Stomach smooth muscle (tissue), 2 donors: ENCODE data around the gene PML.

Experiments
- H3K27ac ChIP-seq: one replicate; pipeline ENCODE4 v1.7.0; 2013; ENCODE audit warnings: mild to moderate bottlenecking, low read length, inconsistent platforms
- H3K27me3 ChIP-seq, 2 donors: one replicate each; pipeline ENCODE4 v1.7.0; 2013; ENCODE audit warnings: low read length in 2 of 2; ENCODE audit not compliant: insufficient read depth in 2 of 2, control insufficient read depth in 1 of 2
- H3K36me3 ChIP-seq, 2 donors: one replicate each; pipeline ENCODE4 v1.7.0; 2013; ENCODE audit warnings: low read length in 2 of 2; ENCODE audit not compliant: control insufficient read depth in 2 of 2, insufficient read depth in 2 of 2
- H3K4me1 ChIP-seq: one replicate; pipeline ENCODE4 v1.7.0; 2013; ENCODE audit warnings: low read length; ENCODE audit not compliant: control insufficient read depth, insufficient read depth
- H3K4me3 ChIP-seq, 2 donors: one replicate each; pipeline ENCODE4 v1.7.0; 2013; ENCODE audit warnings: low read length in 2 of 2
- H3K9ac ChIP-seq, 2 donors: one replicate each; pipeline ENCODE4 v1.7.0; 2013; ENCODE audit warnings: low read length in 2 of 2, mild to moderate bottlenecking in 1 of 2
- H3K9me3 ChIP-seq, 2 donors: one replicate each; pipeline ENCODE4 v1.7.0; 2013; ENCODE audit warnings: low read length in 2 of 2; ENCODE audit not compliant: control insufficient read depth in 2 of 2
- donor health status: healthy.
- donor health status: Pancreatic carcinoma.

The PML gene

DNA sequence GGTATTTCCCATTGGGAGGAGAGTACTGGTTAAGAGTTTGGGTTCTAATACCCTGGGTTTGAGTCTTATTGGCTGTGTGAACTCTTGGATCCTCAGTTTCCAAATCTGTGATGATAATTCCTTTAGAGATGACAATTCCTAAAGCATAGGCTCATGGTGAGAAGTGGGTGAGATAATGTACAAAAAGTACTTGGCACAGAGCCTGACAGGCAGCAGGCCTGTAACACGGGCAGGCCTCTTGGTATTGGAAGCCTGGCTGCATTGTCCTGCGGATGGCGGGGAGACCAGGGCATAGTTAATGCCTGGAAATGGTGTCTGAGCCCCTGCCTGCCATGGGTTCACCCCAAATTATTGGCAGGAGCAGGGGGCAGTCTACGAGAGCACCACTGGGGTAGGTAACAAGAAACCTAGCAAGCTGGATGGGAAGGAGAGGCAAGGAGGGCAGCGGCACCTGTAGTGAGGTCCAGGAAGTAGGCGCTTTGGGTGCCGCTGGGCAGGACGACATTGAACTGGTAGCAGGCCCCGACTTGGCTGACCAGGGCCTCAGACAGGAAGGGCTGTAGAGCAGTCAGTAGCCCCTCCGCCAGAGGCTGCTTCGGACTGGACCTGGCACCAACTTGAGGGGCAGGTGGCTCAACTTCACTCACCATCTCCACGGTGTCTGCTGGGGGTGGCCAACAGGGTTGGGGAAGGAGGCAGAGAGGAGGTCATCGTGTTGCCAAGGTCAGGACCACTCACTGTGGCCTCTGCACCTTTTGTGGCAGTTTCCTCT is 10.1 kb upstream of the PML start:
- Histone ChIP-seq H3K9me3 (no peaks in the 10 kb centered on the region), H3K4me3 (peak overlapping the region in 1 of 2 donors; percentile 15), H3K36me3 (peaks cover 7 to 15% of the 10 kb centered on the region in 2 donors), H3K27ac (peak overlapping the region; percentile 96), H3K4me1 (peaks cover 66% of the 10 kb centered on the region), H3K27me3 (no peaks in the 10 kb centered on the region), H3K9ac (peak overlapping the region; percentile 7 to 21)

DNA sequence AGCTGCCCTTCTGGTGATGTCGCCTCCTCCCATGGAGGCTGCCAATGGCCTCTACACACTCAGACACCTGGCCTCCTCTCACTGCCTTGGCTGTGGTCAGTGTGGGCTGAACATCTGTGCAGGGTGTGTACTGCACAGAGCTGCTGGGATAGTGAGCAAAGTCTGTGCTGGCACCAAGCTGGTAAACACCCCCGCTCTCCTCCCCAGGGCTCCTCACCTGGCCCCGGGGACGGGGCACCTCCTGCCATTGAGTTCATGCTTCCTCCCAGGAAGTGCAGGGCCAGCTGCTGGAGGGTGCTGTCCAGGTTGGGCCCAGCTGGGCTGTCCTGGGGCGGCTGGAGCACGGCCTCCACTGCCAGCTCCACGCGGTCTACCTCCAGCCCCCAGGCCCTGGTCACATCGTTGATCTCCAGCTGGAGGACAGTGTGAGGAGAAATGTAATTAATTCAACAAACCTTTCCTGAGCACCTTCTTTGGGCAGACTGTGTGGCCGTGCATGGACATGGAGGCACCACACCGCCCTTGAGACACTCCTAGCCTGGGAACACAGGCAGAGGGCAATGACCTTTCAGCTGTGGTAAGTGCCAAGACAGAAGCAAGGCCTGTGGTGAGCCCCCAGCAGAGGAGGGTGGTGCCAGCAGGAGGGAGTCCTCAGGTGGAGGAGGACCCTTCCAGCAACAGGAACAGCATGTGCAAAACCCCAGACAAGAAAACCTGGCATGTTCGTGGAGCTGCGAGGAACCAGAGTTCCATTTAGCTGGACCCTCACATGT is 9.2 kb upstream of the PML start:
- Histone ChIP-seq H3K4me3 (no peak overlapping the region), H3K9ac (no peak overlapping the region), H3K27ac (no peak overlapping the region), H3K4me1 (peaks cover 72% of the 10 kb centered on the region), H3K36me3 (peaks cover 7 to 15% of the 10 kb centered on the region in 2 donors), H3K9me3 (no peaks in the 10 kb centered on the region), H3K27me3 (no peaks in the 10 kb centered on the region)

- H3K4me3 ChIP-seq, result no peak overlapping the region
- peak overlapping the region; percentile 37 for H3K27ac ChIP-seq
- H3K36me3 ChIP-seq, result peaks cover 7 to 15% of the 10 kb centered on the region in 2 donors
- peaks cover 82% of the 10 kb centered on the region for H3K4me1 ChIP-seq
- no peak overlapping the region for H3K9ac ChIP-seq
- H3K9me3 ChIP-seq, result no peaks in the 10 kb centered on the region
- H3K27me3 ChIP-seq, result no peaks in the 10 kb centered on the region
Measured at GRCh38 chr15:73986055-73986775, 8.3 kb upstream of the PML start.

DNA sequence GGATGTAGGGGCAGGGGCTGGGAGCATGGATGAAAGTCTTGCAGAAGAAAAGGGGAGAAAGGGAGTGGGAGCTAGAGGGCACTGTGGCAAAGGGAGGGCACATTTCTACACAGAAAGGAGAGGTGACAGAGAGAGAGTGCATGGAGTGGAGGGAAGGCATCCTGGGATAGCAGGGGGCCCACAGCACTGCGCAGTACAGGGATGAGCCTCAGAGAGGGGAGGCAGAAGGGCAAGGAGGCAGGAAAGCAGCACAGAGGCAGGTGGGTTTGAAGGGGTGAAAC is 7.8 kb upstream of the PML start:
- no peak overlapping the region for H3K4me3 ChIP-seq
- no peak overlapping the region for H3K9ac ChIP-seq
- H3K36me3 ChIP-seq, result peaks cover 7 to 15% of the 10 kb centered on the region in 2 donors
- no peaks in the 10 kb centered on the region for H3K27me3 ChIP-seq
- H3K4me1 ChIP-seq, result peaks cover 82% of the 10 kb centered on the region
- H3K27ac ChIP-seq, result peak overlapping the region; percentile 37
- H3K9me3 ChIP-seq, result no peaks in the 10 kb centered on the region

GRCh38 chr15:73987250-73987649 is 7.3 kb upstream of the PML start:
- H3K4me1 ChIP-seq, result peaks cover 78% of the 10 kb centered on the region
- H3K4me3 ChIP-seq, result no peak overlapping the region
- no peak overlapping the region for H3K9ac ChIP-seq
- H3K27me3 ChIP-seq, result no peaks in the 10 kb centered on the region
- peaks cover 7 to 15% of the 10 kb centered on the region in 2 donors for H3K36me3 ChIP-seq
- H3K9me3 ChIP-seq, result no peaks in the 10 kb centered on the region
- H3K27ac ChIP-seq, result peak overlapping the region; percentile 37

GRCh38 chr15:73987681-73988444 is 6.7 kb upstream of the PML start:
- peaks cover 7 to 15% of the 10 kb centered on the region in 2 donors for H3K36me3 ChIP-seq
- H3K27me3 ChIP-seq, result no peaks in the 10 kb centered on the region
- H3K27ac ChIP-seq, result peak overlapping the region; percentile 37
- H3K4me1 ChIP-seq, result peaks cover 78% of the 10 kb centered on the region
- no peak overlapping the region for H3K9ac ChIP-seq
- no peak overlapping the region for H3K4me3 ChIP-seq
- H3K9me3 ChIP-seq, result no peaks in the 10 kb centered on the region

DNA sequence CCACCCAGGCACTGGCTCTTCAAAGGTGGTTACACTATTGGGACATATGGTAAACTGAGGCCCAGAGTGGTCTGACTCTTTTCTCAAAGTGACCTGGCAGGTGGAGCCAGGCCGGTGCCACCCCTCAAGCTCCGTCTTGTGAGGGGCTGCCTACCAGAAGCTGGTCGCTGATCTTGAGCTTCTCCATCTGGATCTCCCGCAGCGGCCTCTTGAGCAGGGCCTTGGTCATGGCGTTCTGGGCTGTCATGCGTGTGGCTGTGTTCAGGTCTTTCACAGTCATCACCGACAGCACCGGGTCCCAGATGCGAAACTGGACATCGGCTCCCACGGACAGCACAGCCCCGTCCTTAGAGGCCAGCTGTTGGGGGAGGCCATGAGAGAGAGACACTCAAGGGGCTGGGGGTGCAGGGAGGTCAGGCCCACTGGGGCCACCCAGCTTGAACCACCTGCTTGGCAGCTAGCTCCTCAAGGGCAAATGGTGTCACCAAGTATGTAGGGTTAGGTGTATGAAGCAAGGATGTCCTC is 6.0 kb upstream of the PML start:
- H3K9ac ChIP-seq, result no peak overlapping the region
- peaks cover 7 to 15% of the 10 kb centered on the region in 2 donors for H3K36me3 ChIP-seq
- H3K9me3 ChIP-seq, result no peaks in the 10 kb centered on the region
- H3K4me1 ChIP-seq, result peaks cover 77% of the 10 kb centered on the region
- no peak overlapping the region for H3K4me3 ChIP-seq
- no peaks in the 10 kb centered on the region for H3K27me3 ChIP-seq
- no peak overlapping the region for H3K27ac ChIP-seq

GRCh38 chr15:73989001-73989798 is 5.3 kb upstream of the PML start:
- H3K27me3 ChIP-seq, result no peaks in the 10 kb centered on the region
- no peak overlapping the region for H3K4me3 ChIP-seq
- no peak overlapping the region for H3K9ac ChIP-seq
- H3K27ac ChIP-seq, result peak overlapping the region; percentile 86
- H3K9me3 ChIP-seq, result no peaks in the 10 kb centered on the region
- peaks cover 7 to 14% of the 10 kb centered on the region in 2 donors for H3K36me3 ChIP-seq
- peaks cover 77% of the 10 kb centered on the region for H3K4me1 ChIP-seq

DNA sequence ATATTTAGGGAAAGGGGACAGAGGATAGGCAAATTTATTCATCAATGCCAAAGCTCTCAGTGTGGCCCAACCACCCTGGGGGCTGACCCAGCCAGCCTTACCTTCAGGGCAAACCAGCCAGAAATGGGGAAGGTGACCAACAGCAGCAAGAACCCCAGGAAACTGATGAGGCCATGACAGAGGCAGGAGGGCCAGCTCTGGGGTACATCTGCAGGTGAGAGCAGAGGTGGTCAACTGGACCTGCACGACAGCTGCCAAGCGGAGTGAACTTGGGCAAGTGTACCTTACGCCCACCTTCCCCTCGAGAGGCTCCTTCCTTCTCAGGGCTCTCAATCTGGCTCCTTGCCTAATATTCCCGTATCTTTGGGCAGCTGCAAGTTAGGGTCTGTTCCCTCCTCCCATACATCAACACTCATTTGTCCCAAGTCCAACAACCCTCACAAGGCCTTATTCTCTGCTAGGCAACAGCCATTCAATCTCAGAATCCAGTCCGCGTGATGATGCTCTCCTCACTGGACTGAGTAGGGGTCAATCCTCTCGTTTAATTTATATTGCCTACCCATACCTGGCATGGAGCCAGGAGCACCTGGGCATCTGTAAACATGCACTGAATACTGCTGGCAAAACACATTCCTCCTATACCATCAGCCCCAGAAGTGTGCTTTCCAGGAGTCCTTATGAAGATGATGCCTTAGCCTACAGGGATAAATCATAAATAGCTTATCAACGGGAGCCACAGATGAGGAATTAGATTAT is 4.1 kb upstream of the PML start:
- H3K4me3 ChIP-seq, result peak overlapping the region; percentile 15 to 80

More for the DNA sequence above, 4.1 kb upstream of the PML start:
- H3K4me1 ChIP-seq, result peaks cover 72% of the 10 kb centered on the region
- H3K27ac ChIP-seq, result peak overlapping the region; percentile 86
- peaks cover 7 to 12% of the 10 kb centered on the region in 2 donors for H3K36me3 ChIP-seq
- H3K9ac ChIP-seq, result peak overlapping the region; percentile 42 to 91
- no peaks in the 10 kb centered on the region for H3K27me3 ChIP-seq
- H3K9me3 ChIP-seq, result no peaks in the 10 kb centered on the region
